Mesenchymal stem cell (in vitro differentiated cells and primary cell): ENCODE data around the gene COA3.

Source experiments
- DNase-seq: peaks from one replicate; pipeline ENCODE4 v3.0.0-alpha.2; 2013
- H2AFZ ChIP-seq: one replicate; pipeline ENCODE4 v1.6.1; 2013; ENCODE audit warnings: low read depth, mild to moderate bottlenecking, control low read depth, inconsistent platforms, low read length, moderate library complexity
- H2AK5ac ChIP-seq: 2 replicates; pipeline ENCODE4 v1.6.1; 2013; ENCODE audit warnings: low read length, moderate library complexity, mild to moderate bottlenecking, inconsistent platforms; ENCODE audit not compliant: severe bottlenecking
- H2BK120ac ChIP-seq: one replicate; pipeline ENCODE4 v1.6.1; 2013; ENCODE audit warnings: low read depth, mild to moderate bottlenecking, inconsistent platforms, low read length, moderate library complexity
- H2BK12ac ChIP-seq, 2 experiments: one replicate each; pipeline ENCODE4 v1.6.1; 2013; ENCODE audit warnings: inconsistent platforms in 2 of 2, low read length in 2 of 2, mild to moderate bottlenecking in 2 of 2, moderate library complexity in 2 of 2, control low read depth in 1 of 2
- H2BK15ac ChIP-seq: one replicate; pipeline ENCODE4 v1.6.1; 2013; ENCODE audit warnings: mild to moderate bottlenecking, low read depth, inconsistent platforms; ENCODE audit not compliant: poor library complexity, severe bottlenecking
- H2BK5ac ChIP-seq: 2 replicates; pipeline ENCODE4 v1.6.1; 2013; ENCODE audit warnings: low read depth, mild to moderate bottlenecking, low read length, control low read depth, inconsistent platforms; ENCODE audit not compliant: poor library complexity, severe bottlenecking
- H3K14ac ChIP-seq, 2 experiments: one replicate each; pipeline ENCODE4 v1.6.1; 2013; ENCODE audit warnings: inconsistent platforms in 2 of 2, low read length in 2 of 2, control low read depth in 1 of 2, mild to moderate bottlenecking in 1 of 2, moderate library complexity in 1 of 2
- H3K18ac ChIP-seq, 2 experiments: one replicate each; pipeline ENCODE4 v1.6.1; 2013; ENCODE audit warnings: inconsistent platforms in 2 of 2, low read length in 2 of 2, control low read depth in 1 of 2, low read depth in 1 of 2, mild to moderate bottlenecking in 1 of 2
- H3K23ac ChIP-seq, 2 experiments: one replicate each; pipeline ENCODE4 v1.6.1; 2013; ENCODE audit warnings: inconsistent platforms in 2 of 2, low read length in 2 of 2, mild to moderate bottlenecking in 2 of 2, moderate library complexity in 2 of 2, control low read depth in 1 of 2
- H3K27ac ChIP-seq: 2 replicates; pipeline ENCODE4 v1.5.1; 2013; ENCODE audit warnings: mild to moderate bottlenecking, moderate library complexity, low read length, control low read depth, inconsistent platforms; ENCODE audit not compliant: poor library complexity, severe bottlenecking
- H3K27me3 ChIP-seq, 2 experiments: 2 replicates each; pipeline versions ENCODE4 v1.6.1 to v1.7.0; 2013; ENCODE audit warnings: low read length in 2 of 2, mild to moderate bottlenecking in 2 of 2, moderate library complexity in 2 of 2, control low read depth in 1 of 2, inconsistent platforms in 1 of 2; ENCODE audit not compliant: control insufficient read depth in 1 of 2, insufficient read depth in 1 of 2
- H3K36me3 ChIP-seq, 2 experiments: 2 replicates each; pipeline versions ENCODE4 v1.6.1 to v1.7.0; 2013; ENCODE audit warnings: low read length in 2 of 2, control low read depth in 1 of 2, inconsistent platforms in 1 of 2, low read depth in 1 of 2, mild to moderate bottlenecking in 1 of 2; ENCODE audit not compliant: insufficient read depth in 2 of 2, control insufficient read depth in 1 of 2
- H3K4ac ChIP-seq, 2 experiments: one replicate each; pipeline ENCODE4 v1.6.1; 2013; ENCODE audit warnings: inconsistent platforms in 2 of 2, low read length in 2 of 2, mild to moderate bottlenecking in 2 of 2, moderate library complexity in 2 of 2, control low read depth in 1 of 2, low read depth in 1 of 2
- H3K4me1 ChIP-seq: 2 replicates; pipeline ENCODE4 v1.6.1; 2013; ENCODE audit warnings: low read depth, low read length, control low read depth; ENCODE audit not compliant: control insufficient read depth, insufficient read depth
- H3K4me2 ChIP-seq: 2 replicates; pipeline ENCODE4 v1.6.1; 2013; ENCODE audit warnings: low read length, mild to moderate bottlenecking, inconsistent platforms; ENCODE audit not compliant: poor library complexity, severe bottlenecking
- H3K4me3 ChIP-seq, 2 experiments: 2 replicates each; pipeline versions ENCODE4 v1.5.1 to v1.7.0; 2013; ENCODE audit warnings: low read length in 2 of 2, mild to moderate bottlenecking in 2 of 2, control low read depth in 1 of 2, low read depth in 1 of 2; ENCODE audit not compliant: insufficient read depth in 1 of 2
- H3K79me1 ChIP-seq: replicated peaks from 2 replicates; pipeline ENCODE4 v1.6.1; 2013; ENCODE audit warnings: mild to moderate bottlenecking, control low read depth, low read length, inconsistent platforms; ENCODE audit not compliant: poor library complexity, severe bottlenecking
- H3K9ac ChIP-seq: 2 replicates; pipeline ENCODE4 v1.7.0; 2013; ENCODE audit warnings: mild to moderate bottlenecking, low read length, moderate library complexity
- H3K9me3 ChIP-seq: 2 replicates; pipeline ENCODE4 v1.7.0; 2013; ENCODE audit warnings: mild to moderate bottlenecking, low read length; ENCODE audit not compliant: control insufficient read depth
- H4K8ac ChIP-seq: one replicate; pipeline ENCODE4 v1.6.1; 2013; ENCODE audit warnings: inconsistent platforms, mild to moderate bottlenecking, low read length, moderate library complexity
- H4K91ac ChIP-seq: one replicate; pipeline ENCODE4 v1.6.1; 2013; ENCODE audit warnings: mild to moderate bottlenecking, low read length, inconsistent platforms
- WGBS: methylation state at CpG from one replicate; pipeline ENCODE4 v1.1.7; 2013; ENCODE audit warnings: mixed read lengths; 5-methylcytosine and 5-hydroxymethylcytosine counted together

Gene COA3

GRCh38 chr17:42778570-42778969 lies 19.9 kb downstream of the COA3 start:
- Histone ChIP-seq H3K27me3 (peaks cover 0 to 29% of the 10 kb centered on the region in 2 experiments), H3K9me3 (no peaks in the 10 kb centered on the region), H3K14ac (no peak overlapping the region), H3K27ac (no peak overlapping the region), H3K79me1 (peaks cover 19% of the 10 kb centered on the region), H2BK15ac (no peak overlapping the region), H3K23ac (no peak overlapping the region), H2AFZ (no peak overlapping the region), H4K91ac (no peak overlapping the region), H2BK5ac (no peak overlapping the region), H2BK12ac (no peak overlapping the region), H3K18ac (no peak overlapping the region), H3K4me2 (no peak overlapping the region), H3K4me1 (peaks cover 40% of the 10 kb centered on the region), H4K8ac (no peak overlapping the region), H2BK120ac (no peak overlapping the region), H3K36me3 (peaks cover 19 to 47% of the 10 kb centered on the region in 2 experiments), H3K4ac (no peak overlapping the region), H3K9ac (no peak overlapping the region), H3K4me3 (no peak overlapping the region), H2AK5ac (no peak overlapping the region)
- no peak for DNase-seq
- over 99% methylated on average over 5 of the region's 5 CpGs for WGBS

- peaks cover 2% of the 10 kb centered on the region for H3K79me1 ChIP-seq
- H3K27ac ChIP-seq: peak overlapping the region; percentile 97
- H3K4me1 ChIP-seq: peaks cover 16% of the 10 kb centered on the region
- no peak overlapping the region for H3K4me2 ChIP-seq
- no peak overlapping the region for H3K14ac ChIP-seq
- no peak overlapping the region for H3K23ac ChIP-seq
- H3K4me3 ChIP-seq: no peak overlapping the region
- no peak overlapping the region for H2BK15ac ChIP-seq
- no peak overlapping the region for H3K9ac ChIP-seq
- H2AK5ac ChIP-seq: peak overlapping the region; percentile 4
- H3K4ac ChIP-seq: no peak overlapping the region
- peaks cover 19 to 47% of the 10 kb centered on the region in 2 experiments for H3K36me3 ChIP-seq
- DNase-seq: peak; percentile 32
- 51% methylated on average over 3 of the region's 3 CpGs for WGBS
- no peak overlapping the region for H4K8ac ChIP-seq
- H2BK5ac ChIP-seq: no peak overlapping the region
- H2BK12ac ChIP-seq: no peak overlapping the region
- no peak overlapping the region for H4K91ac ChIP-seq
- no peaks in the 10 kb centered on the region for H3K9me3 ChIP-seq
- H3K27me3 ChIP-seq: peaks cover 0 to 1% of the 10 kb centered on the region in 2 experiments
- no peak overlapping the region for H2BK120ac ChIP-seq
- H2AFZ ChIP-seq: no peak overlapping the region
- H3K18ac ChIP-seq: no peak overlapping the region
These were observed 22.9 kb downstream of the COA3 start for GRCh38 chr17:42775534-42776098.

GRCh38 chr17:42774066-42774745 lies 24.3 kb downstream of the COA3 start:
- Histone ChIP-seq H3K4me3 (peak overlapping the region in 1 of 2 experiments; percentile 97), H2AK5ac (peak overlapping the region; percentile 28), H3K9me3 (no peaks in the 10 kb centered on the region), H2AFZ (no peak overlapping the region), H2BK15ac (no peak overlapping the region), H3K9ac (peak overlapping the region; percentile 95), H3K79me1 (peaks cover 2% of the 10 kb centered on the region), H3K4me1 (peaks cover 10% of the 10 kb centered on the region), H2BK120ac (no peak overlapping the region), H3K23ac (no peak overlapping the region), H3K14ac (no peak overlapping the region), H4K91ac (no peak overlapping the region), H3K18ac (no peak overlapping the region), H3K36me3 (peaks cover 16 to 42% of the 10 kb centered on the region in 2 experiments), H4K8ac (no peak overlapping the region), H2BK5ac (peak overlapping the region; percentile 95), H2BK12ac (no peak overlapping the region), H3K4me2 (peak overlapping the region; percentile 93), H3K27ac (peak overlapping the region; percentile 97), H3K27me3 (no peaks in the 10 kb centered on the region), H3K4ac (no peak overlapping the region)
- 56% methylated on average over 1 of the region's 3 CpGs for WGBS
- DNase-seq: no peak

GRCh38 chr17:42773290-42774035 lies 25.0 kb downstream of the COA3 start, which contains the start of gene VPS25:
Gene VPS25 (plus strand): TSS chr17:42773449. CDS start chr17:42773476, 27 bp downstream.
- DNase-seq: peak; percentile 89

More at GRCh38 chr17:42773290-42774035, 25.0 kb downstream of the COA3 start, which contains the start of gene VPS25:
- peak within 1 kb of the TSS; percentile 93 for H3K4me2 ChIP-seq
- H3K36me3 ChIP-seq: peaks cover 8 to 35% of the 10 kb centered on the region in 2 experiments
- no peaks in the 10 kb centered on the region for H3K9me3 ChIP-seq
- H2BK12ac ChIP-seq: no peak within 1 kb of the TSS
- H3K27me3 ChIP-seq: no peaks in the 10 kb centered on the region
- H4K91ac ChIP-seq: peak within 1 kb of the TSS; percentile 92
- H2BK15ac ChIP-seq: peak within 1 kb of the TSS; percentile 63
- peak within 1 kb of the TSS; percentile 95 for H3K9ac ChIP-seq
- peak within 1 kb of the TSS; percentile 95 for H2BK5ac ChIP-seq
- H3K4ac ChIP-seq: peak within 1 kb of the TSS; percentile 69 to 96
- peak within 1 kb of the TSS; percentile 43 for H2AFZ ChIP-seq
- peak within 1 kb of the TSS; percentile 68 to 97 for H3K4me3 ChIP-seq
- peaks cover 10% of the 10 kb centered on the region for H3K4me1 ChIP-seq
- peak within 1 kb of the TSS; percentile 97 for H3K27ac ChIP-seq
- peak within 1 kb of the TSS; percentile 62 for H2AK5ac ChIP-seq
- H3K18ac ChIP-seq: peak within 1 kb of the TSS; percentile 66 to 85
- peak within 1 kb of the TSS; percentile 100 for H4K8ac ChIP-seq
- H3K14ac ChIP-seq: peak within 1 kb of the TSS in 1 of 2 experiments; percentile 68
- H2BK120ac ChIP-seq: no peak within 1 kb of the TSS
- H3K23ac ChIP-seq: peak within 1 kb of the TSS in 1 of 2 experiments; percentile 40
- under 1% methylated on average over 31 of the region's 39 CpGs for WGBS
- H3K79me1 ChIP-seq: peaks cover 2% of the 10 kb centered on the region
